MM.1S (cell line): Measurements from ENCODE around the gene GRIN1.

Experiments used
- DNase-seq: peaks from one replicate; pipeline ENCODE4 v3.0.0-alpha.2; 2015
- H2AFZ ChIP-seq: fragments of 300-600 bp; sonication (generic); 2 replicates; pipeline ENCODE4 v1.6.0; 2016; ENCODE audit warnings: antibody characterized with exemption, low read length
- H3F3A ChIP-seq: fragments of 300-600 bp; sonication (generic); 2 replicates; pipeline ENCODE4 v1.6.1; 2016; ENCODE audit warnings: mild to moderate bottlenecking, antibody characterized with exemption, low read length, moderate library complexity, mixed read lengths; ENCODE audit not compliant: insufficient read depth
- H3K27ac ChIP-seq: fragments of 300-600 bp; sonication (generic); 2 replicates; pipeline ENCODE4 v1.5.1; 2016; ENCODE audit warnings: mild to moderate bottlenecking, low read length
- H3K27me3 ChIP-seq: fragments of 300-600 bp; sonication (generic); replicated peaks from 2 replicates; pipeline ENCODE4 v1.6.0; 2016; ENCODE audit warnings: low read length; ENCODE audit not compliant: insufficient read depth
- H3K36me3 ChIP-seq: fragments of 300-600 bp; sonication (generic); replicated peaks from 2 replicates; pipeline ENCODE4 v1.6.1; 2016; ENCODE audit warnings: mild to moderate bottlenecking, low read length, mixed read lengths; ENCODE audit not compliant: insufficient read depth
- H3K4me1 ChIP-seq: fragments of 300-600 bp; sonication (generic); 2 replicates; pipeline ENCODE4 v1.6.1; 2016; ENCODE audit warnings: low read length, mixed read lengths
- H3K4me2 ChIP-seq: fragments of 300-600 bp; sonication (generic); 2 replicates; pipeline ENCODE4 v1.6.0; 2016; ENCODE audit warnings: low read depth, low read length
- H3K4me3 ChIP-seq: fragments of 300-600 bp; sonication (generic); 2 replicates; pipeline ENCODE4 v1.5.1; 2016; ENCODE audit warnings: low read length, mixed read lengths
- H3K79me2 ChIP-seq: fragments of 300-600 bp; sonication (generic); 2 replicates; pipeline ENCODE4 v1.6.1; 2016; ENCODE audit warnings: mixed run types, low read length, mixed read lengths
- H3K9ac ChIP-seq: fragments of 300-600 bp; sonication (generic); 2 replicates; pipeline ENCODE4 v1.6.1; 2016; ENCODE audit warnings: low read length, mixed read lengths
- H3K9me2 ChIP-seq: fragments of 300-600 bp; sonication (generic); replicated peaks from 2 replicates; pipeline ENCODE4 v1.6.1; 2016; ENCODE audit warnings: mild to moderate bottlenecking, low read length, mixed read lengths; ENCODE audit not compliant: insufficient read depth
- H3K9me3 ChIP-seq: fragments of 300-600 bp; sonication (generic); replicated peaks from 2 replicates; pipeline ENCODE4 v1.6.1; 2016; ENCODE audit warnings: mild to moderate bottlenecking, low read length, mixed read lengths; ENCODE audit not compliant: insufficient read depth
- H4K20me1 ChIP-seq: fragments of 300-600 bp; sonication (generic); 2 replicates; pipeline ENCODE4 v1.6.1; 2016; ENCODE audit warnings: mild to moderate bottlenecking, low read length, moderate library complexity, mixed read lengths; ENCODE audit not compliant: insufficient read depth
- EZH2 ChIP-seq: fragments of 300-600 bp; sonication (generic); optimal IDR thresholded peaks from 2 replicates; pipeline ENCODE3; 2017; ENCODE audit warnings: low read depth, mild to moderate bottlenecking, antibody characterized with exemption, low read length, mixed read lengths
- EZH2phosphoT487 ChIP-seq: fragments of 300-600 bp; sonication (generic); IDR thresholded peaks from 2 replicates; pipeline ENCODE4 v1.6.1; 2018; ENCODE audit warnings: antibody characterized with exemption, low read length
- TF ChIP-seq, protein P1 (sequence below): fragments of 300-600 bp; sonication (generic); IDR thresholded peaks from 2 replicates; pipeline ENCODE4 v1.5.1; 2016; ENCODE audit warnings: antibody characterized with exemption, low read length, mixed read lengths

GRIN1 gene

DNA sequence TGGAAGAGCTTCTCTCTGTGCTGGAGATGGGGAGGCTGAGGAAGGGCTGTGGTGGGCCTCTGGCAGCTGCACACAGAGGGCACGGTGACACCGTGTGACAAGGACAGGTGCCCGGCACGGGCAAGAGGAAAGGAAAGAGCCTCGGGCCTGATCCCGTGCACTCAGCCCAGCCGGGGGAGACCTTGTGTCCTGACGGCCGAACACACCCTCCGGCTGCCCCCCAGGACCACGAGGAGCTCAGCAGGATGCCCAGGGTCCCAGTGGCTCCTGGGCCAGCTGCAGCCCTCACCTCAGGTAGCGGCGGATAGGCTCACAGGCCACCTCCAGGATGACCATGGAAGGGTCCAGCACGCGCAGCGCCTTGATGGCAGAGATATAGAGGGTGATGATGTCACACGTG, 43.9 kb downstream of the GRIN1 start:
- Histone ChIP-seq H3K36me3 (no peaks in the 10 kb centered on the region), H3F3A (no peaks in the 10 kb centered on the region), H3K9ac (no peak overlapping the region), H3K9me3 (no peaks in the 10 kb centered on the region), H3K4me1 (peaks cover 11% of the 10 kb centered on the region), H3K4me3 (no peak overlapping the region), H3K79me2 (peaks cover 32% of the 10 kb centered on the region), H3K4me2 (no peak overlapping the region), H3K9me2 (no peaks in the 10 kb centered on the region), H3K27ac (no peak overlapping the region), H4K20me1 (no peaks in the 10 kb centered on the region), H3K27me3 (no peaks in the 10 kb centered on the region), H2AFZ (no peak overlapping the region)
- no peak for DNase-seq
- no peak for TF ChIP-seq EZH2phosphoT487
- TF ChIP-seq EZH2 = no peak
- TF ChIP-seq, protein P1, sequence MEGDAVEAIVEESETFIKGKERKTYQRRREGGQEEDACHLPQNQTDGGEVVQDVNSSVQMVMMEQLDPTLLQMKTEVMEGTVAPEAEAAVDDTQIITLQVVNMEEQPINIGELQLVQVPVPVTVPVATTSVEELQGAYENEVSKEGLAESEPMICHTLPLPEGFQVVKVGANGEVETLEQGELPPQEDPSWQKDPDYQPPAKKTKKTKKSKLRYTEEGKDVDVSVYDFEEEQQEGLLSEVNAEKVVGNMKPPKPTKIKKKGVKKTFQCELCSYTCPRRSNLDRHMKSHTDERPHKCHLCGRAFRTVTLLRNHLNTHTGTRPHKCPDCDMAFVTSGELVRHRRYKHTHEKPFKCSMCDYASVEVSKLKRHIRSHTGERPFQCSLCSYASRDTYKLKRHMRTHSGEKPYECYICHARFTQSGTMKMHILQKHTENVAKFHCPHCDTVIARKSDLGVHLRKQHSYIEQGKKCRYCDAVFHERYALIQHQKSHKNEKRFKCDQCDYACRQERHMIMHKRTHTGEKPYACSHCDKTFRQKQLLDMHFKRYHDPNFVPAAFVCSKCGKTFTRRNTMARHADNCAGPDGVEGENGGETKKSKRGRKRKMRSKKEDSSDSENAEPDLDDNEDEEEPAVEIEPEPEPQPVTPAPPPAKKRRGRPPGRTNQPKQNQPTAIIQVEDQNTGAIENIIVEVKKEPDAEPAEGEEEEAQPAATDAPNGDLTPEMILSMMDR = no peak

DNA sequence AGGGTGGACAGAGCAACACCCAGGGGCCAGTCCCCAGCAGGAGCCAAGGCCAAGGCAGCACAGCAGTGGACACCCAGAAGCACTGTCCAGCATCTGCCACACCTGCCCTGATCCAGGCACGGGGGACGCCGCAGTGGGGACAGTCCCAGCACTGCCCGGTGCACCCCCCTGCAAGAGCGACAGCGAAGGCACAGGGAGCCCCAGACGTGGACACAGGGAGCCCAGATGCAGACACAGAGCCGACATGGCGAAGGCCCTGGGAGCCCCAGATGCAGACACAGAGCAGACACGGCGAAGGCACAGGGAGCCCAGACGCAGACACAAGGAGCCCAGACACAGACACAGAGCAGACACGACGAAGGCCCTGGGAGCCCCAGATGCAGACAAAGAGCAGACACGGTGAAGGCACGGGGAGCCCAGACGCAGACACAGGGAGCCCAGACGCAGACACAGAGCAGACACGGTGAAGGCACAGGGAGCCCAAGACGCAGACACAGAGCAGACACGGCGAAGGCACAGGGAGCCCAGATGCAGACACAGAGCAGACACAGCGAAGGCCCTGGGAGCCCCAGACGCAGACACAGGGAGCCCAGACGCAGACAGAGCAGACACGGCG, 45.1 kb downstream of the GRIN1 start:
- H3K9ac ChIP-seq = no peak overlapping the region
- H3K79me2 ChIP-seq = peaks cover 38% of the 10 kb centered on the region
- H3K4me1 ChIP-seq = peaks cover 11% of the 10 kb centered on the region
- H3F3A ChIP-seq = peaks cover 5% of the 10 kb centered on the region
- H3K27me3 ChIP-seq = no peaks in the 10 kb centered on the region
- TF ChIP-seq EZH2phosphoT487 (no peak), EZH2 (no peak)
- TF ChIP-seq, protein P1 = no peak
- H2AFZ ChIP-seq = no peak overlapping the region
- H3K27ac ChIP-seq = no peak overlapping the region
- H3K36me3 ChIP-seq = no peaks in the 10 kb centered on the region
- H3K9me2 ChIP-seq = no peaks in the 10 kb centered on the region
- H3K9me3 ChIP-seq = no peaks in the 10 kb centered on the region
- DNase-seq = no peak
- no peak overlapping the region for H3K4me2 ChIP-seq
- no peaks in the 10 kb centered on the region for H4K20me1 ChIP-seq
- H3K4me3 ChIP-seq = no peak overlapping the region

DNA sequence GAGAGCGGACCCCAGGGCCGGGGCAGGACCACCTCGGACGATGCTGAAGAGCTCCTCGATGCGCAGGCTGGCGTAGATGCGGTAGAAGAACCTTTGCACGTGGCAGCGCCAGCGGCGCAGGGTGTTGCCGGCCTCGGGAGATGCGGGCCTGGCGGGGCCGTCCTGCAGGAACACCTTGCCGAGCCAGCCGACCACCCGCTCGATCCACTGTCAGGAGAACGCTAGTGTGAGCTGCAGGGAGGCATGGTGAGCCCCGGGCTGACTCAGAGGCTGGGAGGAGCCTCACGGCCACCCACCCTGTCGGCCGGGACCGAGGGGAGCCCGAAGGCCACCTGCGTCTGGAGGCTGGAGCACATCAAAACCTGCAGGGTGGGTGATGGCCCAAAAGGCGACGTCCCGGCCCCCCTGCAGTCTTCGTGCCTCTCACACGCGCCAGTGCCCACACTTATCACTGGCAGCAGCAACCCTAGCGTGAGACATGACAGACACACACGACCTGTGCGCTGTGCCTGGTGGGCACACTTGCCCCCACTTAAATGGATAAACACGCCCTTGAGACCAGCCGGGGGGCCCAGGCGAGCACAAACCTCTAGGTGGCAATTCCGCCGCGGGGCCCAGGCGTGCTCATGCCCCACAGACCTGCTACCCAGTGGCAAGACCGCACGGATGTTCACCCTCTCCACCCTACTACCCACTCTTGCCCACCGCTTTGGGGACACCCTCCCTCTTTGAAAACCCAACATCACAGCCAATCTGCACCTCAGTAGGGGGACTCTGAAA, 46.1 kb downstream of the GRIN1 start:
- Histone ChIP-seq H3K36me3 (no peaks in the 10 kb centered on the region), H3K4me1 (peaks cover 16% of the 10 kb centered on the region), H3K27me3 (no peaks in the 10 kb centered on the region), H3K9ac (no peak overlapping the region), H2AFZ (no peak overlapping the region), H3K9me3 (no peaks in the 10 kb centered on the region), H3K4me3 (no peak overlapping the region), H3K9me2 (no peaks in the 10 kb centered on the region), H4K20me1 (no peaks in the 10 kb centered on the region), H3K79me2 (peaks cover 48% of the 10 kb centered on the region), H3F3A (peaks cover 15% of the 10 kb centered on the region), H3K4me2 (no peak overlapping the region), H3K27ac (no peak overlapping the region)
- no peak for DNase-seq
- no peak for TF ChIP-seq EZH2phosphoT487
- TF ChIP-seq EZH2 = no peak
- TF ChIP-seq, protein P1 = no peak
